Measurements from ENCODE around the gene HIVEP3. TPM values are rescaled to one million over a fixed set of nuclear protein-coding genes. Genes with fewer than 3 reads are reported as not detected.

HIVEP3 gene
- polyA plus RNA-seq, 6 donors from 2014 or later = 0.83 to 2.1 (median 1.3) TPM

- Mint-ChIP-seq H3K27me3 (peaks cover 0 to 13% (median 0%) of the 10 kb centered on the region in 3 donors), H3K4me1 (no peaks in the 10 kb centered on the region), H3K4me3 (no peak overlapping the region), H3K9me3 (no peaks in the 10 kb centered on the region), H3K27ac (no peak overlapping the region), H3K36me3 (no peaks in the 10 kb centered on the region)
- DNase-seq = no peak
- no peak for ATAC-seq (ENCODE audit: low read depth in 2 of 2)
Observed at GRCh38 chr1:41468122-41468762, 450.5 kb downstream of the HIVEP3 start.

GRCh38 chr1:41467673-41468072, 451.0 kb downstream of the HIVEP3 start:
- H3K36me3 Mint-ChIP-seq = no peaks in the 10 kb centered on the region
- no peak for ATAC-seq (ENCODE audit: low read depth in 2 of 2)
- no peak overlapping the region for H3K27ac Mint-ChIP-seq
- peaks cover 0 to 13% (median 0%) of the 10 kb centered on the region in 3 donors for H3K27me3 Mint-ChIP-seq
- no peaks in the 10 kb centered on the region for H3K4me1 Mint-ChIP-seq
- no peak overlapping the region for H3K4me3 Mint-ChIP-seq
- no peaks in the 10 kb centered on the region for H3K9me3 Mint-ChIP-seq
- DNase-seq = no peak

GRCh38 chr1:41466146-41466545, 452.6 kb downstream of the HIVEP3 start:
- no peak overlapping the region for H3K4me3 Mint-ChIP-seq
- no peaks in the 10 kb centered on the region for H3K4me1 Mint-ChIP-seq
- H3K36me3 Mint-ChIP-seq = no peaks in the 10 kb centered on the region
- ATAC-seq (ENCODE audit: low read depth in 2 of 2) (no peak), DNase-seq (no peak)
- no peaks in the 10 kb centered on the region for H3K9me3 Mint-ChIP-seq
- H3K27me3 Mint-ChIP-seq = peaks cover 0 to 13% (median 0%) of the 10 kb centered on the region in 3 donors
- H3K27ac Mint-ChIP-seq = no peak overlapping the region

- no peak for DNase-seq
- Mint-ChIP-seq H3K4me3 (peak overlapping the region in 1 of 8 donors; percentile 5), H3K27me3 (peaks cover 0 to 13% (median 0%) of the 10 kb centered on the region in 3 donors), H3K9me3 (no peaks in the 10 kb centered on the region), H3K4me1 (no peaks in the 10 kb centered on the region), H3K27ac (no peak overlapping the region), H3K36me3 (no peaks in the 10 kb centered on the region)
- ATAC-seq (ENCODE audit: low read depth in 2 of 2) = no peak
Observed at GRCh38 chr1:41465741-41466140, 453.0 kb downstream of the HIVEP3 start.

GRCh38 chr1:41464885-41465284, 453.8 kb downstream of the HIVEP3 start:
- H3K4me1 Mint-ChIP-seq = no peaks in the 10 kb centered on the region
- no peak for ATAC-seq (ENCODE audit: low read depth in 2 of 2)
- no peaks in the 10 kb centered on the region for H3K36me3 Mint-ChIP-seq
- H3K9me3 Mint-ChIP-seq = no peaks in the 10 kb centered on the region
- DNase-seq = no peak
- peaks cover 0 to 18% (median 0%) of the 10 kb centered on the region in 3 donors for H3K27me3 Mint-ChIP-seq
- no peak overlapping the region for H3K4me3 Mint-ChIP-seq
- no peak overlapping the region for H3K27ac Mint-ChIP-seq

GRCh38 chr1:41463516-41463915, 455.2 kb downstream of the HIVEP3 start:
- Mint-ChIP-seq H3K4me3 (no peak overlapping the region), H3K36me3 (no peaks in the 10 kb centered on the region), H3K4me1 (no peaks in the 10 kb centered on the region), H3K9me3 (no peaks in the 10 kb centered on the region), H3K27ac (no peak overlapping the region), H3K27me3 (peaks cover 0 to 27% (median 0%) of the 10 kb centered on the region in 3 donors)
- ATAC-seq (ENCODE audit: low read depth in 2 of 2) (no peak), DNase-seq (no peak)

- no peak for ATAC-seq (ENCODE audit: low read depth in 2 of 2)
- DNase-seq = no peak
- no peaks in the 10 kb centered on the region for H3K4me1 Mint-ChIP-seq
- H3K4me3 Mint-ChIP-seq = no peak overlapping the region
- H3K27ac Mint-ChIP-seq = no peak overlapping the region
- H3K9me3 Mint-ChIP-seq = no peaks in the 10 kb centered on the region
- no peaks in the 10 kb centered on the region for H3K36me3 Mint-ChIP-seq
- peaks cover 0 to 19% (median 0%) of the 10 kb centered on the region in 3 donors for H3K27me3 Mint-ChIP-seq
Observed at GRCh38 chr1:41462680-41463004, 456.1 kb downstream of the HIVEP3 start.

- Mint-ChIP-seq H3K4me1 (no peaks in the 10 kb centered on the region), H3K36me3 (no peaks in the 10 kb centered on the region), H3K27me3 (peaks cover 0 to 15% (median 0%) of the 10 kb centered on the region in 3 donors), H3K27ac (peak overlapping the region in 1 of 6 donors; percentile 44), H3K9me3 (no peaks in the 10 kb centered on the region), H3K4me3 (no peak overlapping the region)
- no peak for DNase-seq
- ATAC-seq (ENCODE audit: low read depth in 2 of 2) = no peak
Observed at GRCh38 chr1:41461790-41462679, 456.7 kb downstream of the HIVEP3 start.

GRCh38 chr1:41456847-41457540, 461.7 kb downstream of the HIVEP3 start:
- Mint-ChIP-seq H3K9me3 (no peaks in the 10 kb centered on the region), H3K4me1 (no peaks in the 10 kb centered on the region), H3K4me3 (no peak overlapping the region), H3K27me3 (peaks cover 0 to 15% (median 5%) of the 10 kb centered on the region in 3 donors), H3K27ac (no peak overlapping the region), H3K36me3 (no peaks in the 10 kb centered on the region)
- DNase-seq = no peak
- ATAC-seq (ENCODE audit: low read depth in 2 of 2) = no peak

Other genes with a start within 250 kb of the HIVEP3 start
- not detected for gene GUCA2B, start 234.5 kb upstream of the HIVEP3 start, polyA plus RNA-seq (ENCODE audit: low read depth in 6 of 6)
- not detected for gene GUCA2A, start 245.8 kb upstream of the HIVEP3 start, polyA plus RNA-seq (ENCODE audit: low read depth in 6 of 6)